ENCODE results near the gene LPP.

LPP gene

GRCh38 chr3:188365184-188365583 is 211.2 kb downstream of the LPP start:
- no peak for TF ChIP-seq POLR2AphosphoS5 (IDR thresholded peaks at IDR 0.05; ENCODE audit: low read depth, low read length)

GRCh38 chr3:188365988-188366698 is 212.2 kb downstream of the LPP start:
- TF ChIP-seq REST (IDR thresholded peaks at IDR 0.05; ENCODE audit: insufficient read depth in 1 of 2, low read depth in 2 of 2, low read length in 2 of 2) (no peak), FOXP2 (optimal IDR thresholded peaks at IDR 0.05; ENCODE audit: borderline replicate concordance, extremely low read depth, extremely low read length, insufficient read depth) (no peak)

- TF ChIP-seq REST (IDR thresholded peaks at IDR 0.05; ENCODE audit: insufficient read depth in 1 of 2, low read depth in 2 of 2, low read length in 2 of 2) (no peak), SIN3A (IDR thresholded peaks at IDR 0.05; ENCODE audit: borderline replicate concordance, insufficient read depth, low read length) (no peak), TAF1 (IDR thresholded peaks at IDR 0.05; ENCODE audit: borderline replicate concordance, insufficient read depth, low read length) (no peak), FOXP2 (optimal IDR thresholded peaks at IDR 0.05; ENCODE audit: borderline replicate concordance, extremely low read depth, extremely low read length, insufficient read depth) (no peak), POLR2AphosphoS5 (IDR thresholded peaks at IDR 0.05; ENCODE audit: low read depth, low read length) (no peak)
Measured at GRCh38 chr3:188367678-188368077, 213.7 kb downstream of the LPP start.

- no peak for TF ChIP-seq SIN3A (IDR thresholded peaks at IDR 0.05; ENCODE audit: borderline replicate concordance, insufficient read depth, low read length)
- no peak for TF ChIP-seq POLR2AphosphoS5 (IDR thresholded peaks at IDR 0.05; ENCODE audit: low read depth, low read length)
- no peak for TF ChIP-seq FOXP2 (optimal IDR thresholded peaks at IDR 0.05; ENCODE audit: borderline replicate concordance, extremely low read depth, extremely low read length, insufficient read depth)
- TF ChIP-seq TAF1 (IDR thresholded peaks at IDR 0.05; ENCODE audit: borderline replicate concordance, insufficient read depth, low read length) = no peak
- no peak for TF ChIP-seq REST (IDR thresholded peaks at IDR 0.05; ENCODE audit: insufficient read depth in 1 of 2, low read depth in 2 of 2, low read length in 2 of 2)
Measured at GRCh38 chr3:188369526-188369925, 215.6 kb downstream of the LPP start.

GRCh38 chr3:188370081-188370830 is 216.3 kb downstream of the LPP start:
- TF ChIP-seq SIN3A (IDR thresholded peaks at IDR 0.05; ENCODE audit: borderline replicate concordance, insufficient read depth, low read length) (no peak), POLR2AphosphoS5 (IDR thresholded peaks at IDR 0.05; ENCODE audit: low read depth, low read length) (no peak), FOXP2 (optimal IDR thresholded peaks at IDR 0.05; ENCODE audit: borderline replicate concordance, extremely low read depth, extremely low read length, insufficient read depth) (no peak), REST (IDR thresholded peaks at IDR 0.05; ENCODE audit: insufficient read depth in 1 of 2, low read depth in 2 of 2, low read length in 2 of 2) (no peak), TAF1 (IDR thresholded peaks at IDR 0.05; ENCODE audit: borderline replicate concordance, insufficient read depth, low read length) (no peak)
